ENCODE data around the gene AZGP1.

DNA sequence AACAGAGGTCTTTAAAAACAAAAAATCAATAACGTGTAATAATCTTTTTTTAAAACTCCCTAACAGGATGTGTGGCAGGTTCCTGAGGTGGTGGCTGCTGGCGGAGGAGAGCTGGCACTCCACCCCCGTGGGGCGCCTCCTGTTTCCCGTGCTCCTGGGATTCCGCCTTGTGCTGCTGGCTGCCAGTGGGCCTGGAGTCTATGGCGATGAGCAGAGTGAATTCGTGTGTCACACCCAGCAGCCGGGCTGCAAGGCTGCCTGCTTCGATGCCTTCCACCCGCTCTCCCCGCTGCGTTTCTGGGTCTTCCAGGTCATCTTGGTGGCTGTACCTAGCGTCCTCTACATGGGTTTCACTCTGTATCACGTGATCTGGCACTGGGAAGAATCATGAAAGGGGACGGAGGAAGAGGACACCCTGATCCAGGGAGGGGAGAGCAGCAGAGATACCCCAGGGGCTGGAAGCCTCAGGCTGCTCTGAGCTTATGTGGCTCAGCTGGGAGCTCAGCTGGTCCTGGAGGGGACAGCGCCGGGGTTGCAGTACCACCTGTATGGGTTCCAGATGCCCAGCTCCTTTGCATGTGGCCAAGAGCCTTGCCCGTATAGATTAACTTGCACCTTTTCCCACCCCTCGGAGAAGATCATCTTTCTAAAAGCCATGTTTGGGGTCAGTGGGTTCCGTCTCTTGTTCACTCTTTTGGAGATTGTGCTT is 16.7 kb upstream of the AZGP1 start:
- TF ChIP-seq CTCF (IDR thresholded peaks at IDR 0.05; ENCODE audit: insufficient read depth, low read length): no peak
- TF ChIP-seq POLR2AphosphoS5 (IDR thresholded peaks at IDR 0.05; ENCODE audit: low read depth): no peak
- TF ChIP-seq REST (IDR thresholded peaks at IDR 0.05; ENCODE audit: insufficient replicate concordance, low read depth): peak; percentile 59
- TF ChIP-seq SPI1 (IDR thresholded peaks at IDR 0.05; ENCODE audit: borderline replicate concordance, low read depth): no peak

All from HL-60 (cell line).